Inferior parietal cortex (tissue), 1 donor: ENCODE results near the gene FOXP1.
"Not testable (repeated sequence)": the region's sequence is repeated elsewhere in the genome, so short reads cannot be mapped to it uniquely, and the experiment has no call there.

Experiments
- DNase-seq: peaks from one replicate; pipeline ENCODE4 v3.0.0-alpha.2; 2016; ENCODE audit errors: extremely low spot score

FOXP1 gene

DNA sequence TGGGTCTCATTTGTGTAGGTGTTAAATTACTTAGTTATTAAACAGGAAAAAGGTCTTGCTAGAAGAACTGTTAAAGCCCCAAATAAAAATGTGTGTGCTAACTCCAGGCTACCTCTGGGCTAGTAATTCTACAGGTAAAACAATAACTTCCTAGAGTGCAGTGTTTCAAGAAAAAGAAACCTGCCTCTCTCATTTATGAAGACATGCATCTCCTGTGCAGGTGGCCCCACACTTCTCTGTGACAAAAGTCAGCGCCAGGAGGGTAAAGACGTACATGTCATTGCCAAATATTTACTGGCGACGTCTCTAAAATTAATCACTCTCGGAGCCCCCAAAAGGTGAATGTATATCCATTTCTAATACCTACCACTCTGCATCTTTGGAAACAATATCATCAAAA, 131.7 kb downstream of the FOXP1 start:
- DNase-seq, result no peak

DNA sequence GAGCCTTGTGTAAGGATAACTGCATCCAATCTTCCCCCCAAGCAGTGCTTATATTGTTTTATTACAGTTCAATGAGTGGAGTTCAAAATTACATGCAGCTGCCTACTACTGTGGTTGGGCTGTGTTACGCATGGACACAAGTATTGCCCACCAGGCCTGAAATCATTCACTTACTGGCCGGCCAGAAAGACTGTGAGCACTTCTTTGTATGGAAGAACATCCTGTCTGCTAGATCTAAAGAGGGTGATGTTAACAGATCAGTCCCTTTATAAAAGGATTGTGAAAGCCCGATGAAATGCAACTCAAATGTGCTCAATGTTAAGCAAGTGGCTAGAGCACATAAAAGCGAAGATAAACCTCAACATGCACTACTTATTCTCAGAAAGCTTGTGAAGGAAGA, 132.5 kb downstream of the FOXP1 start:
- DNase-seq, result no peak

GRCh38 chr3:71450162-71450561, 133.4 kb downstream of the FOXP1 start:
- no peak for DNase-seq

GRCh38 chr3:71447803-71448202, 135.7 kb downstream of the FOXP1 start:
- no peak for DNase-seq

DNA sequence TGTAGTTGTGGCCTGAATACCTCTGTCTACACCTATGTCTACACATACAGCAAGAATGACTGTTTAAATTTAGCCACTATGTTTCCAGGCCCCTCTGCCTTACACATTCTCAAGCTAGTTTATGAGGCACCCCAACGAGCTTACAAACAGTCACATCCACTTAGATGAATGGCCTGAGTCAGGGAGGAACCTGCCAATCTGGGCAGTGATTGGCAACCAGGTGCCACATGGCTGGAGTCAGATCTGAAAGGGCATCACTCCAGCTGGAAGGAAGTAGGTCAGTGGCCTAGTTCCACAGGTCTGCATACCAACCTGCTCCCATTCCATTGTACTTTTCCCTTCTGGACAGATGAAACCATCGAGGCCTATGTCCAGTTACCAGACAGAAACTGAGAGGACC, 136.3 kb downstream of the FOXP1 start:
- no peak for DNase-seq

DNA sequence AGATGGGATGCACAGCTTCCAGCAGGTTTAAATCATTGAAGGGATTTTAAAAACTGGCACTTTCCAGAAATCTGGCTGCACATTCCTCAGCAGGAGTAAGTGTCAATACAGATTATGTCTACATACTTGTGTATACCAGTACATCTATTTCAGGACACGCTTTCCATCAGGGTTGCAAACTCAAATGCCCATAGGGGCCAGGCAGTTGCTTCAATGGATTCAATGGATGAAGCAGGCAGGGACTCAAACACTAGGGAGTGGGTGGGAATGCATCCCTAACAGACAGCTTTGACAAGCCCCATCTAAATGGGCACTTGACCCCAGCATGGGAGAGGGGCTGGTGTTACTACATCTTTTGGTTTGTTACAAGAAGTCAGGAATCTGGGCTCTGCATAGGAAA, 136.8 kb downstream of the FOXP1 start:
- DNase-seq, result no peak

DNA sequence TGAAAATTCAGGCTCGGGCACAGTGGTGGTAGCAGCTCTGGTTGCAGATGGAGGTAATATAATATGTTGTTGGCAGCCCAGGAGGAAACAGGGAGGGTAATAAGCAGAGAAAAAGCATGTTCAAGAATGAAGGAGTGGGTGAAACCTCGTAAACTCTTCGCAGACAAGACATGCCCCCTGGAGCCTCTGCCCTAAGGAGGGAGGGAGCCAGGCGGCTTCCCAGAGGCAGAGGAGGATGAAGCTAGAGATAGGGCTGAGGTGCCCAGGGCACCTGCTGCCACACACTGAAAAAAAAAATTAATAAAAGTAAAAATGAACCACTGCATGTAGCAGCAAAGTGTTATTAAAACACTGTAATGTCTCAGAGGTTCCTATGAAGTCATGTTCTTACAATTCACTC, 137.3 kb downstream of the FOXP1 start:
- no peak for DNase-seq

GRCh38 chr3:71444861-71445259, 138.7 kb downstream of the FOXP1 start:
- DNase-seq, result no peak

GRCh38 chr3:71444028-71444860, 139.3 kb downstream of the FOXP1 start:
- no peak for DNase-seq

- DNase-seq, result no peak
Measured at GRCh38 chr3:71443332-71443731, 140.2 kb downstream of the FOXP1 start.

GRCh38 chr3:71442652-71443042, 140.9 kb downstream of the FOXP1 start:
- no peak for DNase-seq

DNA sequence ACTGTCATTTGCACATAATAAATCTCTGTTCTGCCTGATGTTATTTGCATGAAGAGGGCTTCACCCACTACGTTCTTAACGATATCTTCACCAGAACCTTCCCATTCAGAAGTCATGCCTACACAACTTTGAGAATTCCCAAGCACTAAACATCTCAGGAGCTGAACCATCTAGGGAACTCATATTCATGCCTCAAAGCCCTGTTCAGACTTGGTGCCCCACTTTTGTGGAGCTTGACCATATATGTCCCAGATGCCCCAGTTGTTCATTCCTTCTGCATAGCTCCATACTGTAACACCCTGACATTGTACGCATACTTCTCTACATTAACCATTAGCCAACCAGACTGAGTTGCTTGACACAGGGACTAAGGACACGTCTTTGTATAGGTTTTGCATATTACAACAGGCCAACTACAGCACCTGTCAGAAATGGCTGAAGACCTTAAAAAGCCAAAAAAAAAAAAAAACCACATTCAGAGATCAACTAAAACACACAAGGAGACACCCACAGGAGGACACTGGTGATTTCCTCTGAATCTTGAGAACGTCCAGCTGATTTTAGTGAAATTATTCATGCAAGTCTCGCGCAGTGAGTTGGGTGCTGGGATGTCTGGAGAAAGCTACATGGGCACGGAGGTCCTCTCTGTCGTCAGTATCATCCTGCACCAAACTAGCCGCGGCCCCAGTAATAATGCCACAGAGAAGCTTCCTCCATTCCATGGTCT, 141.4 kb downstream of the FOXP1 start:
- no peak for DNase-seq

DNA sequence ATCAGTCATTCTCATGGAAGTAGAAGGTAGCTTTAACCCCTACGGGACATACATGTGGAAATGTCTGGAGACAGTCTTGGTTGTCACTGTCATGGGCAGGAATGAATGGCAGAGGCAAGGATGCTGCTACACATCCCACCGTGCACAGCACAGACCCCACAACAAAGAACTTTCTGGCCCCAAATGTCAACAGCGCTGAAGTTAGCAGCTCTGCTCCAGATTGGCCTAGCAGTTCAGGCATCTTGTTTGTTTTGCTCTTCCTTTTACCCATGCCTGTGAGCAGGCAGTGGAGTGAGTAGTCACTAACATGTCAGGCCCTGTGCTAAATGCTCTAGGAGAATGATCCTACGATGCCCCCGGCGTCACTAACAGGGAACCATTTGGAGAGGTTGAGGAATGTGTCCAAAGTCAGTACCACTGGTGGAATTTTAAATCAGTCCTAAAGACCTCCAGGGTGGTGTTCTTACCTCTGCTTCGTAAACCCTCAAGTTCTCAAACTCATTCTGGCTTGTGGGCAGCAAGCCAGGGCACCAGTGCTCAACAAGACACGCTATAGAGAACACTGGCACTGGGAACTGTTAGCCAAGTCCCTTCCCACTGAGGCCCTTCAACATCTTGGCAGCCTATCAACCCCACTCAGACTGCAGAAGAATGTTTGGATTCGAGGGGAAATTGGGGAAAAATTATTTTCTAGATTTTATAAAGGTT, 142.2 kb downstream of the FOXP1 start:
- DNase-seq, result no peak

GRCh38 chr3:71438904-71439303, 144.6 kb downstream of the FOXP1 start:
- DNase-seq, result no peak

GRCh38 chr3:71438071-71438685, 145.3 kb downstream of the FOXP1 start:
- no peak for DNase-seq

- no peak for DNase-seq
Measured at GRCh38 chr3:71436337-71436736, 147.2 kb downstream of the FOXP1 start.

DNA sequence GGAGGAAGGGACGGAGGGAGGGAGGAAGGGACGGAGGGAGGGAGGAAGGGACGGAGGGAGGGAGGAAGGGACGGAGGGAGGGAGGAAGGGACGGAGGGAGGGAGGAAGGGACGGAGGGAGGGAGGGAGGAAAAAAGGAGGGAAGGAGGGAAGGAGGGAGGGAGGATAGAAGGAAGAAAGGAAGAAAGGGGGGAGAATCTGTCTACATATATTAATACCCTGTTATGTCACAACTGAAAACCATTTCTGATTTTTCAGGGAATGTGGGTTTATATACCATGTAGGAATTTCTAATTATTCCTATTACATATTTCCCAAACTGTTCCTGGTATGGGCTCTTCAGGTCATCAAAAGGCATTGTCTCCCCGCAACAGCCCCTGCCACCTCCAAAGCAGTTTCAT, 147.7 kb downstream of the FOXP1 start:
- DNase-seq, result not testable (repeated sequence)

DNA sequence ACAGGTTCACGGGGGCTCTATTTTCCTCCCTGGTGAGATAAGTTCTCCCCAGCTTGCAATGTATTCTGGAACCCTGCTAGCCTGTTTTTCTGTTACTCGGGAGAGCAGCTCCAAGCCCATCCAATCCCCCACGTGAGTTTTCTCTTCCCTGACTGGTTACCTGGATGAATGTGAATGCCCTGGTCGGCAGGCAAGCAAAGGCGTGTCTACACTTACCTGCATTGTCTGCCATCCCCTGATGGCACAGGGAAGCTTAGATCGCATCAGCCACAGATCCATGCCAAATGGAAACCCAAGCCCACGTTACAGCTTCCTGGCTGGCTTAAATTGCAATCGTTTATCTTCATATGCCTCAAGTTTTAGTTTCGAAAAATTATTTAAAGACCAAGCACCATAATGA, 149.9 kb downstream of the FOXP1 start:
- no peak for DNase-seq

GRCh38 chr3:71432044-71432975, 151.2 kb downstream of the FOXP1 start:
- DNase-seq, result no peak

- no peak for DNase-seq
Measured at GRCh38 chr3:71430941-71431552, 152.5 kb downstream of the FOXP1 start.

- DNase-seq, result no peak
Measured at GRCh38 chr3:71429597-71429988, 153.9 kb downstream of the FOXP1 start.
